ENCODE results near the gene CADPS. TPM values are rescaled to one million over a fixed set of nuclear protein-coding genes. Genes with fewer than 3 reads are reported as not detected.

The CADPS gene
- total RNA-seq, 1 experiment from 2014 or later: not detected

- Mint-ChIP-seq H3K27me3 (ENCODE audit: unreplicated experiment) (no peaks in the 10 kb centered on the region), H3K27ac (ENCODE audit: unreplicated experiment) (no peak overlapping the region), H3K4me1 (ENCODE audit: low read depth, unreplicated experiment) (no peaks in the 10 kb centered on the region), H3K4me3 (ENCODE audit: low read depth, unreplicated experiment) (no peak overlapping the region), H3K36me3 (ENCODE audit: insufficient read depth, unreplicated experiment) (no peaks in the 10 kb centered on the region), H3K9me3 (ENCODE audit: low read depth, unreplicated experiment) (peaks cover 2% of the 10 kb centered on the region)
- DNase-seq: no peak
- CTCF ChIA-PET: no interaction called here
- intact Hi-C loops (cut with micrococcal nuclease; ENCODE audit: unreplicated experiment): no loop called here
- no peak for TF ChIP-seq CTCF (IDR thresholded peaks at IDR 0.05; ENCODE audit: unreplicated experiment)
- BruUV-seq (replicated peaks): no TSS peak
These were observed 162.5 kb downstream of the CADPS start for GRCh38 chr3:62712746-62713145.

- H3K4me1 Mint-ChIP-seq (ENCODE audit: low read depth, unreplicated experiment): no peaks in the 10 kb centered on the region
- intact Hi-C loops (cut with micrococcal nuclease; ENCODE audit: unreplicated experiment): no loop called here
- no peaks in the 10 kb centered on the region for H3K27me3 Mint-ChIP-seq (ENCODE audit: unreplicated experiment)
- DNase-seq: no peak
- no peaks in the 10 kb centered on the region for H3K36me3 Mint-ChIP-seq (ENCODE audit: insufficient read depth, unreplicated experiment)
- no peak for TF ChIP-seq CTCF (IDR thresholded peaks at IDR 0.05; ENCODE audit: unreplicated experiment)
- no peaks in the 10 kb centered on the region for H3K9me3 Mint-ChIP-seq (ENCODE audit: low read depth, unreplicated experiment)
- H3K4me3 Mint-ChIP-seq (ENCODE audit: low read depth, unreplicated experiment): no peak overlapping the region
- H3K27ac Mint-ChIP-seq (ENCODE audit: unreplicated experiment): no peak overlapping the region
- CTCF ChIA-PET: no interaction called here
- no TSS peak for BruUV-seq (replicated peaks)
These were observed 164.5 kb downstream of the CADPS start for GRCh38 chr3:62710751-62711150.

- no TSS peak for BruUV-seq (replicated peaks)
- intact Hi-C loops (cut with micrococcal nuclease; ENCODE audit: unreplicated experiment): no loop called here
- CTCF ChIA-PET: no interaction called here
These were observed 166.4 kb downstream of the CADPS start for GRCh38 chr3:62708638-62709373.

GRCh38 chr3:62705721-62706120, 169.5 kb downstream of the CADPS start:
- no peak for DNase-seq
- Mint-ChIP-seq H3K4me3 (ENCODE audit: low read depth, unreplicated experiment) (no peak overlapping the region), H3K4me1 (ENCODE audit: low read depth, unreplicated experiment) (no peaks in the 10 kb centered on the region), H3K27me3 (ENCODE audit: unreplicated experiment) (peaks cover 36% of the 10 kb centered on the region), H3K27ac (ENCODE audit: unreplicated experiment) (no peak overlapping the region), H3K9me3 (ENCODE audit: low read depth, unreplicated experiment) (no peaks in the 10 kb centered on the region), H3K36me3 (ENCODE audit: insufficient read depth, unreplicated experiment) (no peaks in the 10 kb centered on the region)
- intact Hi-C loops (cut with micrococcal nuclease; ENCODE audit: unreplicated experiment): no loop called here
- BruUV-seq (replicated peaks): no TSS peak
- CTCF ChIA-PET: no interaction called here
- no peak for TF ChIP-seq CTCF (IDR thresholded peaks at IDR 0.05; ENCODE audit: unreplicated experiment)

More at GRCh38 chr3:62708638-62709373, 166.4 kb downstream of the CADPS start:
- H3K27ac Mint-ChIP-seq (ENCODE audit: unreplicated experiment): no peak overlapping the region
- H3K9me3 Mint-ChIP-seq (ENCODE audit: low read depth, unreplicated experiment): no peaks in the 10 kb centered on the region
- no peak for TF ChIP-seq CTCF (IDR thresholded peaks at IDR 0.05; ENCODE audit: unreplicated experiment)
- no peaks in the 10 kb centered on the region for H3K4me1 Mint-ChIP-seq (ENCODE audit: low read depth, unreplicated experiment)
- DNase-seq: no peak
- peaks cover 14% of the 10 kb centered on the region for H3K27me3 Mint-ChIP-seq (ENCODE audit: unreplicated experiment)
- no peak overlapping the region for H3K4me3 Mint-ChIP-seq (ENCODE audit: low read depth, unreplicated experiment)
- H3K36me3 Mint-ChIP-seq (ENCODE audit: insufficient read depth, unreplicated experiment): no peaks in the 10 kb centered on the region
